K562 (cell line): ENCODE results near the gene EEF1A2. TPM values are rescaled to one million over a fixed set of nuclear protein-coding genes. Genes with fewer than 3 reads are reported as not detected.

Experiments used
- ATAC-seq: fragments of 200-7000 bp; cut with Tn5 transposase; 3 replicates; pipeline ENCODE4 v1.9.1; 2020; ENCODE audit warnings: moderate library complexity
- BruUV-seq: library from RNA; stranded (reverse); fragments of 400-500 nt; replicated peaks from 2 replicates; lab custom pipeline; 2021; lab: Mats Ljungman, UMichigan
- CTCF ChIA-PET: fragments of 300-600 bp; formaldehyde crosslinking; extraction: SDS; loops from one replicate; lab custom pipeline; 2021; ENCODE audit warnings: low intra/inter-chr PET ratio; lab: Yijun Ruan, JAX
- POLR2A ChIA-PET: fragments of 300-600, 350-650 bp; sonication (Branson Sonifier 250); formaldehyde crosslinking; extraction: SDS; loops from one replicate; lab custom pipeline; 2021; ENCODE audit warnings: antibody characterized with exemption, inconsistent platforms; lab: Yijun Ruan, JAX
- DNase-seq, 4 experiments: peaks; one replicate each; pipeline versions ENCODE4 v3.0.0 to v3.0.0-alpha.2; 2011 to 2018; ENCODE audit warnings: low spot score in 3 of 4, mixed read lengths in 3 of 4; ENCODE audit errors: extremely low read depth in 1 of 4
- FAIRE-seq: peaks from 2 replicates; lab custom pipeline; 2011; peaks lifted over from hg19 to GRCh38; lab: Jason Lieb, UNC
- H2AFZ ChIP-seq: 2 replicates; pipeline ENCODE4 v1.6.0; 2011; ENCODE audit warnings: low read depth, low read length, control low read depth, inconsistent platforms
- H3K27ac ChIP-seq: fragments of 200-600 bp; 3 replicates; pipeline ENCODE4 v1.8.0; 2011; ENCODE audit warnings: low read depth, mild to moderate bottlenecking, control low read depth, inconsistent platforms, low read length, moderate library complexity, mixed read lengths; ENCODE audit errors: extremely low read depth
- H3K27me3 ChIP-seq, 2 experiments: fragments of 300-600 bp in 1 of 2; 2 replicates in 1 of 2; 3 replicates in 1 of 2; pipeline versions ENCODE4 v1.6.0 to v1.8.0; 2011; ENCODE audit warnings: inconsistent platforms in 2 of 2, low read length in 2 of 2, mild to moderate bottlenecking in 1 of 2, mixed read lengths in 1 of 2, moderate library complexity in 1 of 2; ENCODE audit not compliant: control insufficient read depth in 2 of 2, insufficient read depth in 2 of 2
- H3K36me3 ChIP-seq: fragments of 300-600 bp; 3 replicates; pipeline ENCODE4 v1.8.0; 2011; ENCODE audit warnings: mild to moderate bottlenecking, low read length, inconsistent platforms; ENCODE audit not compliant: control insufficient read depth, insufficient read depth
- H3K4me1 ChIP-seq, 2 experiments: fragments of 200-600 bp in 1 of 2; replicated peaks in 1 of 2; 2 replicates in 1 of 2; 3 replicates in 1 of 2; pipeline versions ENCODE4 v1.5.1 to v1.8.0; 2011; ENCODE audit warnings: inconsistent platforms in 2 of 2, low read length in 2 of 2, mild to moderate bottlenecking in 1 of 2, mixed read lengths in 1 of 2, moderate library complexity in 1 of 2; ENCODE audit not compliant: control insufficient read depth in 2 of 2, insufficient read depth in 2 of 2
- H3K4me2 ChIP-seq: 2 replicates; pipeline ENCODE4 v1.6.1; 2011; ENCODE audit warnings: low read length, control low read depth, inconsistent platforms, mixed read lengths; ENCODE audit not compliant: insufficient read depth
- H3K4me3 ChIP-seq: fragments of 200-600 bp; sonication (generic), shearing (Covaris generic); 2 replicates; pipeline ENCODE4 v1.5.1; 2016; ENCODE audit warnings: control low read depth, inconsistent platforms
- H3K79me2 ChIP-seq: fragments of 200-600 bp; 3 replicates; pipeline ENCODE4 v1.8.0; 2011; ENCODE audit warnings: low read length, inconsistent platforms; ENCODE audit not compliant: control insufficient read depth, insufficient read depth
- H3K9ac ChIP-seq, 2 experiments: 2 replicates each; pipeline versions ENCODE4 v1.6.0 to v1.6.1; 2011; ENCODE audit warnings: low read depth in 2 of 2, low read length in 2 of 2, control low read depth in 1 of 2, inconsistent platforms in 1 of 2, mild to moderate bottlenecking in 1 of 2, mixed read lengths in 1 of 2; ENCODE audit not compliant: insufficient read depth in 1 of 2
- H3K9me1 ChIP-seq: one replicate; pipeline ENCODE4 v1.6.0; 2011; ENCODE audit warnings: inconsistent platforms, mild to moderate bottlenecking, low read length, moderate library complexity; ENCODE audit not compliant: control insufficient read depth, insufficient read depth
- H3K9me3 ChIP-seq: replicated peaks from 2 replicates; pipeline ENCODE4 v1.5.1; 2011; ENCODE audit warnings: low read depth, low read length, inconsistent platforms; ENCODE audit not compliant: control insufficient read depth, insufficient read depth
- H4K20me1 ChIP-seq: replicated peaks from 2 replicates; pipeline ENCODE4 v1.6.1; 2011; ENCODE audit warnings: low read length, inconsistent platforms, mixed read lengths; ENCODE audit not compliant: control insufficient read depth, insufficient read depth
- GMEB1 ChIP-seq: fragments of 250-450 bp; sonication (Bioruptor Pico); IDR thresholded peaks from 2 replicates; pipeline ENCODE4 v1.4.0; 2020; ENCODE audit warnings: mild to moderate bottlenecking
- HNRNPLL ChIP-seq: fragments of 200-400 bp; formaldehyde crosslinking; IDR thresholded peaks from 2 replicates; pipeline ENCODE4 v1.6.1; 2017; ENCODE audit warnings: low read length, low read depth, mild to moderate bottlenecking; ENCODE audit not compliant: poor library complexity, severe bottlenecking
- SIRT6 ChIP-seq: IDR thresholded peaks from one replicate; pipeline ENCODE4 v1.6.1; 2012; ENCODE audit warnings: low read depth, mild to moderate bottlenecking, control low read depth, inconsistent platforms, low read length, moderate library complexity
- ZBTB7A ChIP-seq: IDR thresholded peaks from 2 replicates; pipeline ENCODE4 v1.6.1; 2011; ENCODE audit warnings: low read depth, mild to moderate bottlenecking, low read length, moderate library complexity, borderline replicate concordance; ENCODE audit not compliant: control insufficient read depth
- WGBS: fragments of 100-300 bp; shearing (Covaris generic); methylation state at CpG from one replicate; pipeline ENCODE4 v1.1.6; 2016; ENCODE audit warnings: low coverage, mixed read lengths; ENCODE audit not compliant: insufficient coverage; ENCODE audit errors: missing lambda C conversion rate; 5-methylcytosine and 5-hydroxymethylcytosine counted together
- in situ Hi-C: fragments of 300-500 bp; cut with MboI; formaldehyde crosslinking; loops from 4 replicates; pipeline ENCODE4 v1.15.0; 2018; ENCODE audit warnings: inconsistent platforms, mixed read lengths
- intact Hi-C: fragments of 100-400 bp; cut with micrococcal nuclease; formaldehyde crosslinking; loops from 2 replicates; pipeline ENCODE4 v1.14.2; 2022
- polyA plus RNA-seq, 8 experiments: library from polyadenylated mRNA; depleted of rRNA in 4 of 8; stranded (reverse) in 5 of 8; unstranded in 3 of 8; fragments of >200 nt; fragmentation: Nextera tagmentation in 2 of 8; fragmentation: Illumina TruSeq in 1 of 8; extraction: Ambion mirVana in 2 of 8; extraction: Trizol in 1 of 8; gene quantifications; 2 replicates each; pipeline versions ENCODE4 v1.2.1 to v1.2.3, GENCODE V29; 2011 to 2014; ENCODE audit warnings: inconsistent platforms in 1 of 8, missing spikeins in 1 of 8
- total RNA-seq, 7 experiments: library from RNA; depleted of rRNA in 6 of 7; stranded (reverse); fragments of >200 nt in 6 of 7; fragmentation: Illumina TruSeq in 2 of 7; extraction: Trizol in 2 of 7; gene quantifications; 2 replicates each; pipeline versions ENCODE4 v1.2.1 to v1.2.3, GENCODE V29; 2011 to 2021; ENCODE audit warnings: low replicate concordance in 1 of 7

EEF1A2 gene
- total and polyA plus RNA-seq, 9 of the 15 experiments (the other 6 are each of a cell fraction or from before 2014, with no cell fraction given): 0.04 to 29.6 (median 11.5) TPM

- H3K9me1 ChIP-seq: no peaks in the 10 kb centered on the region
- H2AFZ ChIP-seq: no peak overlapping the region
- ATAC-seq (no peak), FAIRE-seq (no peak), DNase-seq (no peak)
- peaks cover 6 to 91% of the 10 kb centered on the region in 2 experiments; a peak in 4 of 5 replicates for H3K4me1 ChIP-seq
- H4K20me1 ChIP-seq: peaks cover 3% of the 10 kb centered on the region
- TF ChIP-seq HNRNPLL: no peak
- TF ChIP-seq ZBTB7A: 0 out of 2 replicates have a peak, but pooled peaks have one; percentile 4
- no peak for TF ChIP-seq GMEB1
- TF ChIP-seq SIRT6: no peak
- ChIA-PET CTCF (interaction anchor here (3.4 kb wide), 1 partner anchor 434 kb away, joined by 25 read pairs; no protein-coding TSS in a partner anchor), POLR2A (interaction anchor here (0.5 to 1.2 kb wide), 5 partner anchors 16 to 525 kb away, joined by 3 to 6 read pairs (median 3); no protein-coding TSS in a partner anchor)
- no peaks in the 10 kb centered on the region for H3K36me3 ChIP-seq
- intact Hi-C loops: loop anchor here (2.0 to 10.0 kb wide), 4 partner anchors 115 to 498 kb away; partner anchors contain the start of genes ARFRP1, C20orf204, RTEL1 and STMN3
- no peak overlapping the region for H3K27ac ChIP-seq
- WGBS: 45% methylated on average over 27 of the region's 29 CpGs
- no peak overlapping the region for H3K4me3 ChIP-seq
- H3K27me3 ChIP-seq: peaks cover 0 to 22% of the 10 kb centered on the region in 2 experiments; a peak in 3 of 5 replicates
- in situ Hi-C loops: no loop called here
- H3K4me2 ChIP-seq: no peak overlapping the region
- no peak overlapping the region; a peak in 1 of 4 replicates for H3K9ac ChIP-seq
- no peaks in the 10 kb centered on the region for H3K79me2 ChIP-seq
- BruUV-seq: no TSS peak
- no peaks in the 10 kb centered on the region for H3K9me3 ChIP-seq
Observed at GRCh38 chr20:63539441-63540370, 40.8 kb upstream of the EEF1A2 start.
